NCI-H1417 (cell line): ENCODE measurements around the gene ESRRB.
A peak's percentile ranks its signal among the peaks of the same experiment; 100 is the strongest.

ENCODE experiments used
- DNase-seq, 3 experiments: peaks; one replicate each; lab custom pipeline; 2025; lab: John Stamatoyannopoulos, UW

ESRRB gene

DNA sequence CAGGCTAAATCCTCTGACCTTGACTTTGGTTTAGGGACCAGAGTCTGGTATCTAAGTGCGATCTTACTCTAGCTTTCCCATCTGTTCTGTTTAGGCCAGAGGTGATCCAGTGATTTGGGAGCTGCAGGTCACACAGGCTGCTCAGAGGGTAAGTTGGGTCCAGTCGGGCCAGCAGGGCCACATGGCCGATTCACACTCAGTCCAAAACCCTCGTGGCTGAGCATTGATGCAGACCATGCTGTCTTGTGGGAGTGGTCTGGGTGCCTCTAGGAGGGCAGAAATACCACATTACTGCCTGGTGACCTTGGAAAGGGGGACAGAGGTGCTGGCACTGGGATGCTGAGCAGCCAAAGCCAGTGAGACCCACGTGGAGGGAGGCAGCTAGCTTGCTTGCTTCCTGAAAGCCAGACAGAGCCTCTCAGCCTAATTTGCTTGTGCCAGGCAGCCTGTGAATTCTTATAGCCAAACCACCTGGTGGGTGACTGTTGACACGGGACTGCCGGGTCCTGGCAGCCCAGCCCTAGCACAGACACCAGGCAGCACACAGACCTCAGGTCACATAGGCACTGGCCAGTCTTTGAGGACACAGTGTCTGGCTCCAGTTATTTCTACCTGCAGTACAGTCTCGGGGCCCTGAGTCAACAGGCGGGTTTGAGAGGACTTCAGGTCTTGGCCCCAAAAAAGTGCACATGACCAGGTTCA is 31.7 kb downstream of the ESRRB start:
- no peak for DNase-seq

DNA sequence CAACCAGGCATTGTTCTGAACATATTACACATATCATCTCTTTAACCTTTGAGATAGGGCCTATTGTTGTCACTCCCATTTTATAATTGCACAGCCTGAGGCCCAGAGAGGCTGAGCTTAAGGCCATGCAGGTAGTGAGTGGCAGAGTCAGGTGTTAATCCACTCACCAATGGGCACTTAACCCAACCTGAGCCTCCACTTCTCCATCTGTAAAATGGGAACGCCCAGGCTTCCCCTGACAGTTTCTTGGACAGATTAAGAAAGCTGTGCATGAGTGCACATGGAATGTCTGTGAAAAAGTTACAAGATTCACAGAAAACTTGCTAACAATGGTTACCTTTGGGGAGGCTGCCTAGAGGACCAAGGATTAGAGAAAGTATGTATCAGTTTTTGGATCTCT is 32.9 kb downstream of the ESRRB start:
- no peak for DNase-seq

DNA sequence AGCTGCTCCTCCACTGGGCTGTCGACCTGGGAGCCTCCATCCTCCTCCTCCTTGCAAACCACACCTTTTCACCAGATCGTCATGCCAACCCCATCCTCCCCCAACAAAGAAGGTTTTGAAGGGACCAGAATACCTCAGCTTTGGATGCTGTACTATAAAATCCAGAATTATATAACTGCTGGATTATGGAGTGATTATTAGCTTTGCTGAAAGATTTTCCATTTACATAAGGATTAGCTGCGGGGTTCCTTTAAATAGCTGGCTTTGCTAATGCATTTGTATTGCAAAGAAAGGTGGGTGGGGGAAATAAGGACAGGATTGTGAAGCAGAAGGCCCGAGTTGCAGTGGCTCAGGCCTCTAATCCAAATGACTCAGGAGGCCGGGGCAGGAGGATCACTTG is 36.6 kb downstream of the ESRRB start:
- DNase-seq = no peak

DNA sequence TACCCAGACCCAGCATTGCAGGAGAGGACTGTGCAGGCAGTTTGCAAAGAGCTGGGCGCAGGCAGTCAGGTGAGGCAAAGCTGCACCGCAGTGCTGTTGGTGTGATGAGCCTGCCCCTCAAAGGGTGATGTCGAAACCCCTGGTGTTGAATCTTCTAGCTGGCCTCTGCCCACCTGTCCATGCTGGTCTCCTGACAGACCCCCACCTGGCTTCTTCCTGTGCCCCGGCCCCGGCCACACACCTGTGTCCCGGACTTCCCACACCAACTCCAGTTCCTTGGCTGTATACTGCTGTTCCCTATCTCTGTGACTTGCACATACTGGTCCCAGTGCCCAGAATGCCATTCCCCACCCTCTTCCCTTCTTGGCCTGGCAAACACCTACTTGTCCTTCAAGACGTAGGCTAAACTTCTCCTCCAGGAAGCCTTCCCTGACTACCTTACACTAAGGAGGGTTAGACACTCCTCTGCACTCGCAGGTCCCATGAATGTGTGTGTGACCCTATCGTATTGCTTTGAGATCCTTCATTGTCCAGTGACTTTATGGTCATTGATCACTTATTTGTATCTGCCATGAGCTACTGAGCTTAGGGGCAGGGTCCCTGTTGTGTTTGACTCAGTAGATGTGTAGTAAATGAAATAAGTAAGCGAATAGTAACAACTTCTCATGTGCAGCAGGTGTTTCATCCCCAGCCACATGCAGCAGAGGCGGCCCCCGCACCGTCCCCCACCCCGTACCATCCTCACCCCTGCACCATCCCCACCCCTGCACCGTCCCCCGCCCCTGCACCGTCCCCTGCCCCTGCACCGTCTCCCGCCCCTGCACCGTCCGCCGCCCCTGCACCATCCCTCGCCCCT is 37.4 kb downstream of the ESRRB start:
- DNase-seq = no peak

DNA sequence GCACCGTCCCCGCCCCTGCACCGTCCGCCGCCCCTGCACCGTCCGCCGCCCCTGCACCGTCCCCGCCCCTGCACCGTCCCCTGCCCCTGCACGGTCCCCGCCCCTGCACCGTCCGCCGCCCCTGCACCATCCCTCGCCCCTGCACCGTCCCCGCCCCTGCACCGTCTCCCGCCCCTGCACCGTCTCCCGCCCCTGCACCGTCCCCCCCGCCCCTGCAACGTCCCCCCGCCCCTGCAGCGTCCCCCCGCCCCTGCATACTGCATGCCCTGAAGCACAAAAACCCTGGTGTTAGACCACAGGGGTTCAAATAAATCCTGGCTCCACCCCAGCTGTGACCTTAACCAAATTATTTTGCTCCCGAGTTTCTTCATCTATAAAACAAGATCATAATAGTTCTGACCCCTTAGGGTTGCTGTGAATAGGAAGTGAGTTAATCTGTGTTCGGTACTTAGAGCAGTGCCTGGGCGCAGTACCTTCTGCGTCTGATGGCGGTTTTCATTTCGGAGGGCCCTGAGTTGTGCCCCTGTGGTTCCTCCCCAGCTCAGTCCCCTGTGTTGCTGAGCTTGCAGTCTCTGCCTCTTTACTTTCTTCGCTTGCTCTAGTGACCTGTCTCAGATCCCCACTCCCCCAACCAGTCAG is 38.1 kb downstream of the ESRRB start:
- peak in 2 of 3 experiments; percentile 42 to 58 for DNase-seq

DNA sequence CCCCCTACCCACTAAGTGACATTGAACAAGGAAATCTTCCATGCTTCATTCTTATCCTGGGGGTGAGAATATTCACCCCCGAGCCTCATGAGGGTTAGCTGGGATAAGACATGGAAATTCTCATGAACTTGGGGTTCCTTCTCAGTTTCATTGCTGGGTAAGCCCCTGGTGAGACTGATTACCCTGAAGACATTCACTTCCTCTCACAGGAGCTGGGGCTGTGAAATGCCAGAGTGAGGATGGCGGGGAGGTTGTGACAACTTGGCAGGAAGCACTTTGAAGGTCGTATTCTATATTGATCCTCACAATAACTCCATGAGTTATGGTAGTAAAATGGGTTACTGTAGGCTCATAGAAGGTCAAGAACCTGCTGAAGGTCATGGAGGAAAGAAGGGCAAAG is 43.5 kb downstream of the ESRRB start:
- DNase-seq = no peak

DNA sequence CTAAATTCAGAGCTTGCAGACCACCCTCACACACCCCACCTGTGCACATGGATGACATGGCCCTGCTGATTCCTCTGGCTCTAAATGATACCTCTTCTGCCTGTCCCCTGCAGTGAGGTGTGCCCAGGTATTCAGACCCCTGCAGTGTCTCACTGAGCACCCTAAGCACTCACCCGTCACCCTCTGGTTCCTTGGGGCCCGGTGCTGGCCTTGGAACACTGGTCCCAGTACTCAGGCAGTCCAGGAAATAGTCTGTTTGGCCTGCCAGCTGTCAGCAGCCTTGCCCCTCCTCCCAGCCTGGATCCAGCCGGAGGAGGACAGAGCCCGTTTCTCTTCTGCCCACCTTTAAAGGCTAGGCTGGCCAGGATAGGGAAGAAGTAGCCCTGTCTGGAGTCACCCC is 44.9 kb downstream of the ESRRB start:
- no peak for DNase-seq

DNA sequence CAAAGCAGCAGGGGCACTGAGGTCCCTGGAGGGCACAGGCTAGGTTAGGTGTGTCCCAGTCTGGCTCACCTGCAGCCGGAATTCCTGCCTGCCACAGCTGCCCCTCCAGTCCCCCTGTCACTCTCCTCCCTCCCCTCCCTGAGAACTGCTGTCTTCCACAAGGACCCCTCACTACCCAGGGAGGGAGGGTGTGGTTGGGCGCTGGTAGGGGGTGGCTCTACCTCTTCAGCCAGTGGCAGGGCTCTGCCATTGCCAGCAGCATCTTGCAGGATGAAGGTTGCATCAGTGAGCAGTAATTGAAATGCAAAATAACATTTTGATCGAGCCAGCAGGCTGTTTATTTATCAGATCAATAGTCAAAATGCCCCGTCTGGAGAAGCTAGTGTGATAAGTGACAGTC is 45.7 kb downstream of the ESRRB start:
- no peak for DNase-seq

DNA sequence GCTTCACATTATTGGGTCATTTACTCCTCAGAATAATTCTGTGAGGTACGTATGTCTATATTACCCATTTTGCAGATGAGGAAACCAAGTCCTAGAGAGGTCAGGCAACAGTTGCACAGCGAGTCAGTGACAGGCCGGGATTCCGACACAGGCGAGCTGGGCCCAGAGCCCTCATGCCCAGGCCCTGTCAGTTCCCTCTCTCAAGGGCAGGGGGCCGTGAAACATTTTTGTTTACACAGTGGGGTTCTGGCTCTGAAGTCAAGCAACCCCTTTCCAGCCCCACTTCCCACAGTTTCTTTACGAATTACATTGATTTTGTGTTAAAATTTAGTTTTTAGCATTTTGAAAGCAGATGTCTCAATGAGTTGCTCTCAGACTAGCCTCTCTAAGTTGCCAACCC is 46.7 kb downstream of the ESRRB start:
- DNase-seq = no peak

DNA sequence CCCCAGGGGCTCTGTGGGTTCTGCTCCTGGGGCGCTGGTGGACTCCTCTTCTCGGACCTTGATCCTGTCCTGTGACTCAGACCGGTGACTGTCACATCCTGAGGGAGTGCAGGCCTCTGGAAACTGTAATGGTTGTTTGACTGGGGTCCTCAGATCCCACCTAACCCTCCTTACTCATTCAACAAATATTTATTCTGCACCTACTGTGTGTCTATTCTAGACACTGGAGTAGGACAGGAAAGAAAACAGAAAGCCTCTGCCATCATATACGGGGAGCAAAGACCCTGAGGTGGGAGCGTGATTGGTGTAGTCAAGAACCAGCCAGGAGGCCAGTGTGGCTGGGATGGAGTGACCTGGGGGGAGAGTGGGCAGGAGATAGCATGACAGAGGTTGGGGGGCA is 47.6 kb downstream of the ESRRB start:
- DNase-seq = no peak

DNA sequence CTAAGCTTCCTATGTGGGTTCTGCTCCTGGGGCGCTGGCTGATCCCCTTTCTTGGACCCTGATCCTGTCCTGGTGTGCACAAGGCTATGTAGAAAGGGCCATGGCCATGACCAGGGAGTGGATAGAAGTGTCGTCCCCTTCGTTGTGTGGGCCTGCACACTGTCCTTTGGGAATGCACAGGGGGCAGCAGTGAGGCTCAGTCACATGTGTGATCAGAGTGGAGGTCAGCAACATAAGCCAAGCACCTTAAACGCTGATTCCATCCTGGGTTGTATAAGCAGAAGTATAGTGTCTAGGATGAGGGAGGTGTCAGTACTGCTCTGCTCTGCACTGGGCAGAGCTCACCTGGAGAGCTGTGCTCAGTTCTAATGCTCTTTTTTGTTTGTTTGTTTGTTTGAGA is 48.4 kb downstream of the ESRRB start:
- no peak for DNase-seq

DNA sequence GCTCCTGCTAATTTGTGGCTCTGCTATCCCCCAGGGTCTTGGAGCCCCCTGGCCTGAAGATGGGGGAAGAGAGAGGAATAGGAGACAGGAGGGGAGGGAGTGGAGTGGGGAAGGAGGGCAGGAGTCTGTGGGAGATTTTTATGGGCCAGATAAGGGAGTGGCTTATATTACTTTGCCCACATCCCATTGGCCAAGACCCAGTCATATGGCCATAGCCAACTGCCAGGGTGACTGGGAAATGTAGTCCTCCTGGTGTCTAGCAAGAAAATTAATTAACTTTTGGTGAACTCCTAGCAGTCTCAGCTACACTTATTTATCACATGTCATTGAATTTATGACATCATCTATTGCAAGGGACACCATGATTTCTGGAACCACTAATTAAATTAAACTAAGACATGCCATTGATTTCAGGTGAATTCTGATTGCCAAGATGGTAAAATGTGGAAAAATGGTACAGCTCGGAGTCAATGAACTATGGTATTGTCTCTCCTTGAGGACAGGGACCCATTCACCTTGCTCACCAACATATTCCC is 50.3 kb downstream of the ESRRB start:
- no peak for DNase-seq

DNA sequence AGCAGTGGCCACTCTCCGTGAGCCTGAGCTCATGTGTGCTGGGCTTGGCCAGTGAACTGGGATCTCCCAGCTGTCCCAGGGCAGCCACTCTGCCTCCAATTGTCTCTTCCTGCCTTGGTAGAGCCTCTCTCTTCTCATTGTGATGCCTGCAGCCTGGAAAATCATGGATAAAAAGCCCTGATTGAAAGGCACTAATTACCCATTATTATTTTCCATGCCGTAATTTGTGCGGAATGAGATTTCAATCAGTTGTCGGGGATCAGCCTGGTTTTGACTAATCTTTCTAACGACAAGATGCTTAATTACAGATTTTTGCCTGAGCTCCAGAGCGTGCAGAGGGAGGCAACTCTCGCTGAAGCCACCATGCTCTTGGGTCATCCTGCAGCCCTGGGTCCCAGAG is 52.7 kb downstream of the ESRRB start:
- peak in 2 of 3 experiments; percentile 23 to 48 for DNase-seq

DNA sequence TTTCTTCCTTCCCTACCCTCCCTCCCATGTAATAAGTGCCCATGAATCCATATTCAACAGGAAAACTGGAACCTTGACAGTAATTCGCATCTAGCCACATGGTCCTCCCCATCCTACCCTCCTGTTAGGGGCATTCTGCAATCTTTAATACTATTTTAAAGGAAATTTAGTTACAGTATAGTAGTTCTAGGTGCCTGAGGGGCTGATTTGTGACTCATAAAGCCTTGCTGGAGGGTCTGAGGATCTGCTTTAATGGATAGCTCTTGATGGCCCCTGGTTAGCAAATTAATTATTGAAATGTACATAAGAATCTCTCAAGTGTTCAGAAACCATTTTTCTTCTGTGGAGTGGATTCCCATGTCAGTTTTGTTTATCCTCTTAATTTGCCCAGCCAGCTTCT is 54.1 kb downstream of the ESRRB start:
- DNase-seq = peak in 1 of 3 experiments; percentile 27

DNA sequence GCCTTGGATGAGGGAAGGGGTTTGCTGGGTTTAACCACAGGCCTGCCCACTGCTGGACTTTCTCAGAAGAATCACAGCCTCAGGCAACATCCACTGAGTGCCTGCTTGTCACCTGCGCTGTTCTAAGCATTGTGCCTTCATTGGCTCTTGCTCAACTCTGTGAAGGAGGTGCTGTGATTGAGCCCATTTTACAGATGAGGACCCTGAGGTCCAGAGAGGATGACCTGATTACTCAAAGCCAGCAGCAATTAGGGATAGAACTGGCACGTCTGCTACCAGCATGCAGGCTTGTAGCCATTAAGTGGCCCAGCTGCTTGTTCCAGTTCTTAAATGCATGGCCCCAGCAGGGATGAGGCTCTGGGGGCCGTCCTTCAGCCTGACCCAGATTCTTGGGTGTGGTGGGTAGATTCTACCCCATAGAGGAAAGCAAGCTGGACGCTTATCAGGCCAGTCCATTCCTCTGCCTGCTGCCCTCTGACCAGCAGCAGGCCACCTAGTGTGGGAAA is 54.6 kb downstream of the ESRRB start:
- DNase-seq = no peak

DNA sequence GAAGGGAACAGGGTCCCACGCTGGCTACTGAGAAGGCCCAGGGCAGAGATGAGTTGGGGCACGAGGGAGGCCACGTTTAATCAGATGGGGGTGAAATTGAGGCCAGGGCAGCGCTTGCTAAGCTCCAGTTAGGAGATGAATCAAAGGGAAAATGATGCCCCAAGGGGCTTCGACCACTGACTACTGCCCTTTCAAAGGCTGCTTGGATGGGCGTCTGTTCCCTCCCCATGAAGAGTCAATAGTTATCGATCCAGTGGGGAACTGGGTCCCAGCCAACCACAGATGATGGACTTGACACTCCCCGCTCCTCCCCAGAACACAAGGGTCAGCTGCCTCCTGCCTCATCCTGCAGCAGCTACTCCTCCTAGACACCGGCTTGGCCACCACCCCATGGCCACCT is 55.6 kb downstream of the ESRRB start:
- no peak for DNase-seq

DNA sequence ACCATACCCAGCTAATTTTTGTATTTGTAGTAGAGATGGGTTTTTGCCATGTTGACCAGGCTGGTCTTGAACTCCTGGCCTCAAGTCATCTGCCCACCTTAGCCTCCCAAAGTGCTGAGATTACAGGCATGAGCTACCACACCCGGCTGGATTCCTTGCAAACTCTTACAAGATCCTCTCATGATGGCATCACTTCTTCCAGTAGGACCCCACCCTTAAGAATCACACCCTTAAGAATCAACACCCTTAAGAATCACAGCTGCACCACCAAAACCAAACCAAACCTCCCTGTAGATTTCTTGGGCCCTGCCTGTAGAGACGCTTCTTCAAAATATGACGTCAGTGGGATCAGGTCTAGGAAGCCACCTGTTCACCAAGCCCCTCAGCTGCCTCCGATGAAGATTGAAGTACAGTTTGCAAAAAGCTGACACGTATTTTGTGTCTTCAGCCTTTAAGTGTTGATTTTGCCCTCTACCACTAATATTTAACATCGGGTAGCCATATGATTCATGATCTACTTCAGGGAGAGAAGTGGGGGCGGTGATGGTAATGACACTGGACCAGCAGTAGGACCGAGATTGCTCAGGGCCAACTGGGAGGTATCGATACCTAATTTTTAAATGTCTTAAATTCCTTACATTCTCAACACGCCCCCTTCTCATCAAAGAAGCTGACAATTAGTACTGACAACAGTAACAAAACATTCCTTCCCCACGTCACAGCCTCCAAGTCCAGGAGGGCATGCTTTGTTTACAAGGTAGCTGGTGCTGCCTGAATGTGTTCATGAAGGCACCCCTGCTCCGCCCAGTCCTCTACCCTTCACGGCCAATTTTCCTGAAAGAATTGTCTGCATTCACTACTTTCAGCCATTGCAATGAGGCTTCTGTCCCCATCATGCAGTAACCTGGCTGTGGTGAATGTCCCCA is 57.2 kb downstream of the ESRRB start:
- no peak for DNase-seq

DNA sequence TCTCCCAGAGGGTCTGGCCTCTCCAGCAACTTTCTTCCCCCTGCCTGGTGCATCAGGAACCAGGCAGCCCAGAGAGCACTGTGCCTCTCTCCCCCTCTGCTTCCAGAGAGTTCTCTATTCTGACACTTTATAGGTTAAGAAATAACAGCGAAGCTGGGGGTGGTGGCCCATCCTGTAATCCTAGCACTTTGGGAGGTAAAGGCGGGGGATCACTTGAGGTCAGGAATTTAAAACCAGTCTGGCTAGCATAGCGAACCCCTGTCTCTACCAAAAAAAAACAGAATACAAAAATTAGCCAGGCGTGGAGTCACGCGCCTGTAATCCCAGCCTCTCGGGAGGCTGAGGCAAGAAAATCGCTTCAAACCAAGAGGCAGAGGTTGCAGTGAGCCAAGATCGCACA is 58.3 kb downstream of the ESRRB start:
- no peak for DNase-seq

DNA sequence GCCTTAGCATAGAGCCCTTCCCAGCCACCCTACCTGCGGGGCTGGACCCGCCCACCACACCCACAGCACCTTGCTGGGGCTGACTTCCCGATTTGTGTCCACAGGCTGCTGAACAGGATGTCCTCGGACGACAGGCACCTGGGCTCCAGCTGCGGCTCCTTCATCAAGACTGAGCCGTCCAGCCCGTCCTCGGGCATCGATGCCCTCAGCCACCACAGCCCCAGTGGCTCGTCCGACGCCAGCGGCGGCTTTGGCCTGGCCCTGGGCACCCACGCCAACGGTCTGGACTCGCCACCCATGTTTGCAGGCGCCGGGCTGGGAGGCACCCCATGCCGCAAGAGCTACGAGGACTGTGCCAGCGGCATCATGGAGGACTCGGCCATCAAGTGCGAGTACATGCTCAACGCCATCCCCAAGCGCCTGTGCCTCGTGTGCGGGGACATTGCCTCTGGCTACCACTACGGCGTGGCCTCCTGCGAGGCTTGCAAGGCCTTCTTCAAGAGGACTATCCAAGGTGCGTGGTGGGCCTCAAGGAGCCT is 63.4 kb downstream of the ESRRB start:
- DNase-seq = no peak

DNA sequence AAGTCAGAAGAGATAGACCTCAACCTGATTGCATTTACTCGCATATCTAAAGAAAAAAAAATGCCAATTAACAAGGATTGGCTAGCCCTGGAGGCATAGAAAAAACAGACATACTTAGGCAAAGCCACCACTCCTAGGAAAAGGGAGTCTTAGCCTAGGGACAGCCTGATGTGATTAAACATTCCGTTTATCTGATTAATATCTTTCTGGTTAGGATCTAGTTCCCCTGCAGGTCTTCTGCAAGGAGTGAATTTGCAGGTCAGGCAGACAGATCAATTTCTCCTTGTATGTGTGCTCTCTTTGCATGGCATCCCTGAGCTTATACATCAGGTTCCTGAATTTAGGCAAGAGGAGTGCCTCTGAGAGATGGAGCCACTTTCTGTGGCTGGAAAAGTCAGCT is 70.5 kb downstream of the ESRRB start:
- DNase-seq = no peak

DNA sequence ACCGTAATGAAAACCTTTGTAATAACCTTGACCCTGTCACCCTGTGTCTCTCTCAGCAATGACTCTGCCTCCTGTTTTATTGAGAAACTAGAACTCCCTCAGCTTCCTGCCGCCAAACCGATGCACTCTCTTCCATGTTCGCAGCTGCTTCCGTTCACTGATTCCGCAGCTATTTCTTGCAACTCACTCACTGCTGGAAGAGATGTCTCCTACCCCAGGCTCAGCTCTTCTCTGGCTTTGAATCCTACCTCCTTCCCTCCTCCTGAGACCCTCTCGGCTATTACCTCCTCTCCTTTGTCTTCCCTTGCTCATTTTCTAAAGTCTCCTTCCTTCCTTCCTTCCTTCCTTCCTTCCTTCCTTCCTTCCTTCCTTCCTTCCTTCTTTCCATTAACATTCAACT is 71.0 kb downstream of the ESRRB start:
- DNase-seq = no peak
